EH (cell line): Measurements from ENCODE around the gene SSBP2.

Source experiments
- DNase-seq: peaks from one replicate; pipeline ENCODE4 v3.0.0-alpha.2; 2015; ENCODE audit warnings: low read depth

SSBP2 gene

DNA sequence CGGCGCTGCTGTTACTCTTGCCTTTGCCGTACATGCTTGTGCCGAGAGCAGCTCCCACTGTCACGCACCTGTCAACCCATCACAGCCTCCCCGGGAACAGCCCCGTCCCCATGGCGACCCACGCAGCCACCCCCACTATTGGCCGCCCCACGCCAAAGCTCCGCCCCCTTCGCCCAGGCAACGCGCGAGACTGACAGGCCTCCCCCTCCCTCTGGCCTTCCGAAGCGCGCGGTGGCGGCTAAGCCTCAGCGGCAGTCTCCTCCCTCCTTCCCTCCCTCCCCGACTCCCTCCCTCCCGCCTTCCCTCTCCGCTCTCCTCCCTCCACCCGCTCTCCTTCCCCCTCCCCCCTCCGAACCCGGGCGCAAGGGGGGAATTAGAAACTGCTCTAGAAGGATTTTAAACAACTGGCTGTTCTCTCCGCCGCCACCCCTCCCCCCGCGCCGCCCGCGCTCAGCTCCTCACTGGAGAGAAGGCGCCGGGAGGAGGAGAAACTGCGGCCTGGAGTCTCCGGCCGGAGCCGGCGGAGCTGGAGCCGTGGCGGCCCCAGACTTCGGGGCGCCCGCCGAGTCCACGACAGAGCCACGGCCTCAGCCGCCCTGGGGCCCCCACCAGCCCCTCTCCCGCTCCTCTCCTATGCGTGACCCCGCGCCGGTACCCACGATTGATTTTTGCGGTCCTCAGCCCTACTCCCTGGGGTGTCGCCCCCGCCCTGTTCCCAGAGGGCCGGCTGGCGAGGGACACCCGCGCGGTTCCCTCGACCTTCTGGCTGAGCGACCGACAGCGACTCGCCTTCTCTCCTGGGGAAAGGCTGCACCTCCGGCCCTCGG is at the start of gene SSBP2:
TSS of gene SSBP2 (minus strand) at position 89 of the 827 bp plus-strand sequence. CDS start at position 34, 55 bp downstream.
- peak; percentile 99 for DNase-seq

GRCh38 chr5:81795666-81796065 is 44.8 kb upstream of the SSBP2 start:
- no peak for DNase-seq

DNA sequence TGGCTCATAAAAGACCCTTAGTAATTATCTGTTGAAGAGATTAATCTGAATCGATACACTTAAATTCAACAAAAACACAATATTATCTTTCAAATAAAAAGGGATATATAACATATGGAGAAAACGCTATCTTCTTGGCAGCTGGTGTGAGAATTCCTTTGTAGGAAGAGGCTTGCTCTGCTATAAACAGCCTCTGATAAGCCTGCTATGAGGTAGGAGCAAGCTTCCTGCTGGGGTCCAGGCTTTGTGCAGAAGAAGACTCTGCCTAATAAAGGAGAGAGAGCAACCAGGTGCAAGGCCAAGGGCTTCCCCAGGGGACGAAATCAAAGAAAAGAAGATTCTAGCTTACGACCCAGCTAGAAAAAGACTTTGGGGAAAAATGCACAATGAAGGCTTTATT is 43.3 kb upstream of the SSBP2 start:
- DNase-seq: no peak

GRCh38 chr5:81790336-81790735 is 39.4 kb upstream of the SSBP2 start:
- no peak for DNase-seq

DNA sequence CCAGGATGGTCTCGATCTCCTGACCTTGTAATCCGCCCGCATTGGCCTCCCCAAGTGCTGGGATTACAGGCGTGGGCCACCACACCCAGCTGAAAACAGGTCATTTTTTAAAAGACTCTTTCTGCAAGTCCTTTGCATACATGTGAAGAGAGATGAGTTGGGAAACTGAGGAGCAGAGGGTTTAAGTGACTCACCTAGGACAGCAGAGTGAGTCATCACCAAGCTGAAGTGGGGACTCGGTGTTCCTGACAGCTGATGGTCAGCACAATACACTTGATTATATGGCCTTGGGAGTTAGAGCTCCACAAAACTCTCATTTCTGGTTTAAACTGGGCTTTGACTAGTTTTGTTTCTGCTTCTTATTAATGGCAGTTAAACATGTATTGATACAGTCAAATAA is 38.1 kb upstream of the SSBP2 start:
- peak; percentile 40 for DNase-seq

- no peak for DNase-seq
Measured at GRCh38 chr5:81788329-81788728, 37.4 kb upstream of the SSBP2 start.

DNA sequence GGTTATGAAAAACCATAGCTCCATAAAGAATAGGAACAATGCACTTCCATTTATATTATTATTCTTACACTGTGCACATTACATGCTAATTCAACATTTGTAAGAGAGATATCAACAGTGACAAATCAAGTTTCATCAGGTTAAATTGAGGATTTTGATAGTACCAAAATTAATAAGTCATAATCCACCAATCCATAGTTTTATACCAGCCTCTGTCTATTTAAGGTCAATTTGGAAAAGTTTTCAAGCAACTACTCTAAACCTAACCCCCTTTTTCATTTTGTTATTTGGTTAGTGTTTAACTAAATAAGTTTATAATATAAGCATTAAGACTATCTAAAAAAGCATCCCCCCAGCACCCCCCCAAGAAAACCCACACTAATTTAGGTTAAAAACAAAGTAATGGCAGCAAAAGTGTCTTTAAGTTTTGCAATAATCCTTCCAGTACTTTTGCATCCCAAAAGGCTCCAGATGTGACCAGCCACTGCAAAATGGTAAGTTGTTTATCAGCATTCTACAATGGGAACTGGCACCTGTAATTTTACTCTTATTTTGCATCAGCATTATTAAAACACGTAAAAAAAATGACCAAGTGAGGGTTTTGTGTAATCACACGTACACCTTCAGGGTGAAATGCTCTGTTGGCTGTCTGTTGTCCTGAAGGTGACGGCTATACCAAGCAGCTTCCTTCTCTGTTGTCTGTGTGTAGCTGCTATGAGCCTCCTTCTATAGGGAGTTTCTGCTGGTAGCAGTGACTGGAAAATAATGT is 36.8 kb upstream of the SSBP2 start:
- DNase-seq: peak; percentile 69

- no peak for DNase-seq
Measured at GRCh38 chr5:81786991-81787390, 36.1 kb upstream of the SSBP2 start.

DNA sequence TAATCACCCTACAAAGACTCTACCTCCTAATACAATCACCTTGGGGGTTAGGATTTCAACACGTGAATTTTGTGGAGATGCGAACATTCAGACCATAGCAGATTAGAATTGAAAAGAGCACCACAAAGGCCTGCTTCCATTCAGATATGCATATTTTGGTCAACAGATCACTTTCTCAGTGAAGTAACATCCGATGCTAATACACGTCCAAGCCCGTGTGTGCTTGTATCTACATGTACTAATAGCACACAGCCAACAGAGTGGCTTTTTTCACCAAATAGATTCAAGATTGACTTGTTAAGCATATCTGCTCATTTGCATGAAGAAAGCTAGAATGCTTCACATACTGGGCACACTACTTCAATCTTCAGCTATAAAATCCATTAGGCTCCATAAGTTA is 35.6 kb upstream of the SSBP2 start:
- no peak for DNase-seq

- DNase-seq: peak; percentile 13
Measured at GRCh38 chr5:81785322-81785721, 34.4 kb upstream of the SSBP2 start.

DNA sequence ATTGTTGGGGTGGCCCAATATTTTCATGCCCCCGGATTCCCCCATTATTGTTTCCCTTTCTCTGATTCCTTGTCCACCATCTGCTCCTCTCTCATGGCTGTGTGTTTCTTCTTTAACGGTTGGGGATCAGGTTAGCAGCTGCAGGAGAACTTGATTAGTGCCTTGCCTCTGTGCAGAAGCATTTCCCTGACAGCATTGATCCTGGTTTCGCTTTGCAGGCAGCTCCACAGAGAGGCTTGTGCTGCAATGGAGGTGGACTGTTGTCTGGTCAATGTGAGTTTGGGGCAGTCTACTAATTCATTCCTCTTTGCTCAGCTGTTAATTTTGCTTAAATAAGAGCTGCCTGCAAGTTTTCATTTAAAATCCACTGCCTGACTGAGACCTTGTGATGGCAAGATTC is 32.5 kb upstream of the SSBP2 start:
- DNase-seq: no peak

- DNase-seq: peak; percentile 39
Measured at GRCh38 chr5:81782811-81783210, 31.9 kb upstream of the SSBP2 start.

- DNase-seq: no peak
Measured at GRCh38 chr5:81779916-81780266, 29.0 kb upstream of the SSBP2 start.

- DNase-seq: peak; percentile 38
Measured at GRCh38 chr5:81779125-81779915, 28.4 kb upstream of the SSBP2 start.

DNA sequence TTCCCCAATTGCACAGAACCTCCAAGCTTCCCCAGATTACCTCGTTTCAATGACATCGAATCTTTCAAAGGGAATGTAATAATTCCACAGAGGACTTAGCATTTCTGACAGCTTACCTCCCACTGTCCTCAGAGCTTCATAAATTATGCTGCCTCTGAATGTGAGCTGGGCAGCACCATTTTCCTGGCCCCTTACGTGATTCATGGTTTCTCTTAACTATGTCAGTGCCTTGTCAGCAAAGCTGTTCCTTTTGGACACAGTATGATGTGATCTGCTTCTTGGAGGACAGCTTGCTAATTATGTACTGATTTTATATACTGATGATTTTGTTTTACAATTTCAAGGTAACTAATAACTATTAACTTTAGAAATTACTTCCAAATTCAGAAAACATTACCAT is 27.7 kb upstream of the SSBP2 start:
- peak; percentile 56 for DNase-seq

- DNase-seq: no peak
Measured at GRCh38 chr5:81776258-81776657, 25.4 kb upstream of the SSBP2 start.

- no peak for DNase-seq
Measured at GRCh38 chr5:81774374-81774773, 23.5 kb upstream of the SSBP2 start.

DNA sequence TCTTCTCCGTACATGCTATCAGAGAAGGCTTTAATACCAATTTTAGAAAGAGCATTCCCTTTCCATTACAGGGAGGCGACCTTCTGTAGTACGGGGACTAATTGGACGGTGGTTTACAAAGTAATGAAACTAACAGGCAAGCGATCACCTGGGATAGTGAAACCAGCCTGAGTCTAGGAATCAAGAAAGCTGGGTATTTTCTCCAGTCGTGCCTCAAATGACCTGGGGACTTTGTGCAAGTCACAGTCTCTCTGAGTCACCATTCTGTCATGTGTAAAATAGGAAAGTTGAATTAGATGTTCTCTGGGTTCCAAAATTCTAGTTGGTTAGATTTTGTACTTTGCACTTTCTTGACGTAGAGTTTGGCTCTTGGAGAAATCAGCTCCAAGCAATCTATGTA is 22.7 kb upstream of the SSBP2 start:
- DNase-seq: no peak

- DNase-seq: no peak
Measured at GRCh38 chr5:81773161-81773560, 22.3 kb upstream of the SSBP2 start.

DNA sequence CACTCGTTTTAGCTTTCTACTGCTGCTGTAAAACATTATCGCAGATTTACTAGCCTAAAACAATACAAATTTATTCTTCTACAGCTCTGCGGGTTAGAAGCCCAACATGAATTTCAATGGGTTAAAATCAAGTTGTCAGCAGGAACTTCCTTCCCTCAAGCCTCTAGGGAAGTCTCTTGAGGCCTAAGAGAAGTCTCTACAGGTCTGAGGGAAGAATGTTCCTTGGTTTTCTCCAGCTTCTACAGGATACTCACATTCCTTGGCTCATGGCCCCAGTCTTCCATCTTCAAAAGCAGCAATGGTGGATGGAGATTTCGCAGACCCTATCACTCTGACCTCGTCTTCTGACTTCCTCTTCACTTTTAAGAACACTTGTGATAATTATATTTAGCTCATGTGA is 21.6 kb upstream of the SSBP2 start:
- no peak for DNase-seq

DNA sequence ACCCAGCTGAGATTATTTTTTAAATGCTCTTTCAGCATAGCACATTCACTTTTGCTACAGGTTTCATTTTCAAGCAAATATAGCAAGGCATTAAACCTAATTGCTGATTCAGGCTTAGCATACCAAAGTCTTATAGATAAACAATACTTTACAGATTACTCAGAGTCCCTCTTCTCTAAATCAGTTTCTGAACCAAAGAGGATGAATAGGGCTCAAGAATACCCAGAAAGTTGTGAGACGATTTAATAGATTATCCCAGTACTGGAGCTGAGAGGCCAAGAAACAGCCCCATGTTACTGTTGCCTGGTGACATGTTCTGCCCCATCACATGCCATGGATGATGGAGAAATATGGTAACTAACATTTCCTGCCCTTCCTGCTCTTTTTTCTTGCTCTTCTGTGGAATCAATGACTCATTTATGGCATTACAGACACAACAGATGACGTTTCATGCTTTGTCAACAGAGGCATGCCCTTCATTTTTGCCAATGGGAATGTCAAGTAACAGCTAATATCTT is 18.1 kb upstream of the SSBP2 start:
- peak; percentile 90 for DNase-seq

DNA sequence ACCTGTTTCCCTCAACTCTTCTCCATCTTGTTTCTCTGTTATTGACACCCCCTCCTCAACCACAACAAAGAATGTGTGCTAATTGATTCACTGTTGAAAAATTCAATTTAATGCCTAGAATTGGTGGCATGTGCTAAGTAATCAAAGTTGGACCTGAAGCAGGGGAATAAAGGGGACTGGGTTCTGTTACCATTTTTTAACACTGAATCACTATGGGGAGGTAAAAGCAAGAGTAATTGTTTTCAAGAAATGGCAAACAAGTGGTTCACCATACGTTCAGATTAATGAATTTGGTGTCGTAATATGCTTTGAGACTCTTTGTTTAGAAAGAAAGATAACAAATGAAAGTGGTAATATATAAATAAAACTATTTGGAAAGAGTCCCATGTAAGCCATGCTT is 17.0 kb upstream of the SSBP2 start:
- no peak for DNase-seq
